Limb (tissue), 2 donors: ENCODE results near the gene MOCOS.
A peak's percentile ranks its signal among the peaks of the same experiment; 100 is the strongest.
"Not testable (repeated sequence)": the region's sequence is repeated elsewhere in the genome, so short reads cannot be mapped to it uniquely, and the experiment has no call there.

ENCODE experiments used
- DNase-seq, 2 donors: peaks; one replicate each; pipeline ENCODE4 v3.0.0-alpha.2; 2016; ENCODE audit errors: extremely low spot score in 2 of 2

The MOCOS gene

DNA sequence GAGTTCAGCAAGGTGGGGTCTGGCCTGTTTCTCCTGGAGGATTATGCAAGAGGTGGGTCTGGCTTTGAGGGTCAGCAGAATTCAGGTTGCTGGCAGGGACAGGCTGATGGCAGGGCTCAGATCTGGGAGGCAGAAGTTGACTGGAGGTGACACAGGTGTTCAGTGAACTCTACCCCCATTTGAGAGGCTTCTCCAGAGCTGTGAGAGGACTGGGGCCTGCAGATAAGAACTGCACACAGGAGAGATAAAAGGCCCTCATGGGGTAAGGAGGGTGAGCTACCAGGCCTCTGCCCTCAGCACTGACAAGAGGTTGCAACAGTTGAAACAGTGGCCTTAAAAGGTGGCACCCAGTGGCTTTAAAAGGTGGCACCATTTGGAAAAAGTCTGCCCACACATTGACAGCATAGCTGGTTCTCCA, 13.1 kb downstream of the MOCOS start:
- DNase-seq: no peak

GRCh38 chr18:36201765-36202164, 14.5 kb downstream of the MOCOS start:
- no peak for DNase-seq

GRCh38 chr18:36203360-36203895, 16.1 kb downstream of the MOCOS start:
- DNase-seq: no peak

GRCh38 chr18:36205166-36205565, 17.9 kb downstream of the MOCOS start:
- DNase-seq: no peak

GRCh38 chr18:36207303-36207702, 20.0 kb downstream of the MOCOS start:
- no peak for DNase-seq

DNA sequence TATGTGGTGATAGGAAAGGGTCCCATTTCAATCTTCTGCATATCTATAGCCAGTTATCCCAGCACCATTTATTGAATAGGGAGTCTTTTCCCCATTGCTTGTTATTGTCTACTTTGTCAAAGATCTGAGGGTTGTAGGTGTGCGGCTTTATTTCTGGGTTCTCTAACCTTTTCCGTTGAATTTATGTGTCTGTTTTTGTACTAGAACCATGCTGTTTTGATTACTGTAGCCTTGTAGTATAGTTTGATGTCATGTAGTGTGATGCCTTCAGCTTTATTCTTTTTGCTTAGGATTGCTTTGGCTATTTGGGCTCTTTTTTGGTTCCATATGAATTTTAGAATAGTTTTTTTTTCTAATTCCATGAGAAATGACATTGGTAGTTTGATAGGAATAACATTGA, 20.7 kb downstream of the MOCOS start:
- not testable (repeated sequence) for DNase-seq

DNA sequence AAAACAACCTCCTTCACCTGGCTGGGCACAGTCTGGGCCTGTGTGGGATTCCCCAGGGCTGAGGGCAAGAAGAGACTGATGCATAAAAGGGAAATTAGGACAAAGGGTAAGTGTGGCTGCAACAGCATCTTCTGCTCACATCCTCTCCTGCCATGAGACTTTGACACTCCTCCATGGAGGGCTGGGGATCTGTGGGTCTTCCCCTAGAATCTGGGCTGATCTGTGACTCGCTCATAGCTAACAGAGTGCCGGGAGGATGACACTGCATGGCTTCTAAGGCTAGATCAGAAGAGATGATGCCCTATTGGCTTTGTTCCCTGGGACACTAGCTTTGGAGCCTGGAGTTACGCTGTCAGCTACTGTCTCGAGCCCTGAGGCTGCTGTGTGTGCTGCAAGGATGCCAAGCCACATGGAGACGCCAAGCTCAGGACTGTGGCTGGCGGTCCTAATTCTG, 24.3 kb downstream of the MOCOS start:
- no peak for DNase-seq

GRCh38 chr18:36212301-36213171, 25.2 kb downstream of the MOCOS start:
- DNase-seq: peak in 1 of 2 donors; percentile 5

GRCh38 chr18:36214811-36215210, 27.5 kb downstream of the MOCOS start:
- DNase-seq: no peak

DNA sequence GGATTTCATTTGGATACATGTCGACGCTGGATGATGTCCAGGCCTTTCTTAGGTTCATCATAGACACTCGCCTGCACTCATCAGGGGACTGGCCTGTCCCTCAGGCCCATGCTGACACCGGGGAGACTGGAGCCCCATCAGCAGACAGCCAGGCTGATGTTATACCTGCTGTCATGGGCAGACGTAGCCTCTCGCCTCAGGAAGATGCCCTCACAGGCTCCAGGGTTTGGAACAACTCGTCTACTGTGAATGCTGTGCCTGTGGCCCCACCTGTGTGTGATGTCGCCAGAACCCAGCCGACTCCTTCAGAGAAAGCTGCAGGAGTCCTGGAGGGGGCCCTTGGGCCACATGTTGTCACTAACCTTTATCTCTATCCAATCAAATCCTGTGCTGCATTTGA, 28.3 kb downstream of the MOCOS start:
- DNase-seq: no peak

GRCh38 chr18:36217348-36217747, 30.1 kb downstream of the MOCOS start:
- no peak for DNase-seq

GRCh38 chr18:36229188-36229587, 41.9 kb downstream of the MOCOS start:
- DNase-seq: no peak

- DNase-seq: not testable (repeated sequence)
Observed at GRCh38 chr18:36240510-36240909, 53.2 kb downstream of the MOCOS start.

- DNase-seq: no peak
Observed at GRCh38 chr18:36241831-36242230, 54.5 kb downstream of the MOCOS start.

GRCh38 chr18:36247036-36247435, 59.7 kb downstream of the MOCOS start:
- DNase-seq: no peak

GRCh38 chr18:36249392-36249791, 62.1 kb downstream of the MOCOS start:
- no peak for DNase-seq

DNA sequence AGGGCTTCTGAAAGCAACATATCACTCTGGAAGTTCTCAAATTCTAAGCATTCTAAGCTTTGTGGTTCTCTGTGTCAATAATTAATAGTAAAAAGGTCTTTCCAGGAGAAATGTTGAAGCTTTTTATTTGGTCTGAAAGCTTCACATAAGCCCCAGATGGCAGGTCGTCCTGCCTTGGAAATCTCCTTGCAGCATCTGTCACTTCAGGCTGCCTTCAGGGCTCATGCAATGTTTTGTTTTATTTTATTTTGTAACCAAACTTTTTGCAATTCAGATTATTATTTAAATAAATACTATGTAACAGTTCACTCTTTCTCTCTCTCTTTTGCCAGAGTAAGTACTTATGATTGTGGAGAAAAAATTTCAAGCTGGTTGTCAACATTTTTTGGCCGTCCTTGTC, 63.5 kb downstream of the MOCOS start:
- no peak for DNase-seq

- DNase-seq: no peak
Observed at GRCh38 chr18:36255072-36255698, 67.9 kb downstream of the MOCOS start.

DNA sequence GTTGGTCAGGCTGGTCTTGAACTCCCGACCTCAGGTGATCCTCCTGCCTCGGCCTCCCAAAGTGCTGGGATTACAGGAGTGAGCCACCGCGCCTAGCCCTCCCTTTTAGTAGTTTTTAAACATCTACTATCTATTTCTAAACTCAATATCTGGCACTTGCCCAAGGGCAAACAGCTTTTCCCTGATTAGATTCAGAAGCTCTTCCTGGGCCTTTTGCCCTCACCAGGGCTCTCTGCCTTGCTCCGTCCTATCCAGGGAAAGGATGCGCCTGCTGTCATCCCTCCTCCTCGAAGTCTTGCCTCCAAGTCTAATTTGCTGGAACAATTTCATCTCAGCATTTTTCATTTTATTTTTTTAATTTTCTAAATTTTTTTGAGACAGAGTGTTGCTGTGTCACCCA, 68.8 kb downstream of the MOCOS start:
- no peak for DNase-seq

GRCh38 chr18:36262971-36263370, 75.7 kb downstream of the MOCOS start:
- no peak for DNase-seq

DNA sequence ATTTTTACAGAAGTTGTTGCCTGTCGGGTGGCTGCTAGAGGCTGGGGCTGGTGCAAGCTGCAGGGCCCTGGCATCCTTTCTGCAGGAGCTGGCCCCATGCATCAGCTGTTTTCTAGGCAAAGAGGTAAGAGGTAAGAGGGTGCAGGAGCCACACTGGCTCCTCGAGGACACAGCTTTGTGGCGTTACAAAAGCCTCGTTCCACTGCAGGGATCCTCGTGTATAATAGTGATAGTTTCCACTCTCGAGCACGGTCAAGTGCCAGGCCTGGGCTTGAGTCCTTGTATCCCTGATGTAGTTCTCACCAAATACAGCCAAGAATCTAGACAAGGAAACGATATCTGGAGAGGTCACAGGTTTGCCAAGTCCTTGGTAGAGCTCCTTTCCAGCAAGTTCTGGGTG, 77.0 kb downstream of the MOCOS start:
- DNase-seq: no peak

GRCh38 chr18:36265015-36265414, 77.7 kb downstream of the MOCOS start:
- no peak for DNase-seq

GRCh38 chr18:36269157-36269556, 81.9 kb downstream of the MOCOS start:
- no peak for DNase-seq
